Measurements from ENCODE around the gene TEX29.

DNA sequence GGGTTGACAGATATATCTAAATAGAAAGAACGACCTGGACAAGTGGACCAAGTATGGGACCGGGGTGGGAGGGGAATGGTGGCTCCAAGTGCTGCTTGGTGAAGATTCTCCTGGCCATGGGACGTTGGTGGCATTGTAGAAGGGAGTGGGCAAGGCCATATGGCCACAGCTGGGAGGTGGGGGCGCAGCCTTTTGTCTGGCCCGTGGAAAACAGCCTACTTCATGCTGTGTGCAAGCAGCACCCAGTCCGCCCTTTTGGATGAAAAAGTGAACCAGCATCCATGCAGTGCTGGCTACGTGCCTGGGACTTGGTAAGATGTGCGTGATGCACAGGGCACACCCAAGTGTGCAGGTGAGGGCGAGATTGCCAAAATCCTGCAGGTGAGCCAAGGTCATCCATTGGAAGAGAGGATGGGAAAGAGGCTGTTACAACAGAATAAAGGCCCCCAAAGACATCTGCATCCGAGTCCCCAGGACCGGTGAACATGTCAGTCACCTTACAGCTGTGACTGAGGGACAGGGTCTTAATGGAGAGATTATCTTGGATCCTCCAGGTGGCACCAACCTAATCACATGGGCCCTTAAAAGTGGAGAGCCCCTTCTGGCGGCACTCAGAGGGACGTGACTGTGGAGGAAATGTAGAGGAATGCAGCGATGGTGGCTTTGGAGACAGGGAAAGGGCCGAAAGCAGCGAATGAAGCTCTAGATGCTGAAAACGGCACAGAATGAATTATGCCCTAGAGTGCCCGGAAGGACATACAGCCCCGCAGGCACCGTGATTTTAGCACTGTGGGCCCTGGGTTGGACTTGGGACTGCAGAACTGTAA lies 40.8 kb downstream of the TEX29 start:
- TF ChIP-seq, protein P1, sequence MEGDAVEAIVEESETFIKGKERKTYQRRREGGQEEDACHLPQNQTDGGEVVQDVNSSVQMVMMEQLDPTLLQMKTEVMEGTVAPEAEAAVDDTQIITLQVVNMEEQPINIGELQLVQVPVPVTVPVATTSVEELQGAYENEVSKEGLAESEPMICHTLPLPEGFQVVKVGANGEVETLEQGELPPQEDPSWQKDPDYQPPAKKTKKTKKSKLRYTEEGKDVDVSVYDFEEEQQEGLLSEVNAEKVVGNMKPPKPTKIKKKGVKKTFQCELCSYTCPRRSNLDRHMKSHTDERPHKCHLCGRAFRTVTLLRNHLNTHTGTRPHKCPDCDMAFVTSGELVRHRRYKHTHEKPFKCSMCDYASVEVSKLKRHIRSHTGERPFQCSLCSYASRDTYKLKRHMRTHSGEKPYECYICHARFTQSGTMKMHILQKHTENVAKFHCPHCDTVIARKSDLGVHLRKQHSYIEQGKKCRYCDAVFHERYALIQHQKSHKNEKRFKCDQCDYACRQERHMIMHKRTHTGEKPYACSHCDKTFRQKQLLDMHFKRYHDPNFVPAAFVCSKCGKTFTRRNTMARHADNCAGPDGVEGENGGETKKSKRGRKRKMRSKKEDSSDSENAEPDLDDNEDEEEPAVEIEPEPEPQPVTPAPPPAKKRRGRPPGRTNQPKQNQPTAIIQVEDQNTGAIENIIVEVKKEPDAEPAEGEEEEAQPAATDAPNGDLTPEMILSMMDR (IDR thresholded peaks at IDR 0.05; ENCODE audit: low read depth, low read length) = no peak
- TF ChIP-seq MYC (IDR thresholded peaks at IDR 0.05; ENCODE audit: low read depth, low read length) (no peak), POLR2A (IDR thresholded peaks at IDR 0.05; ENCODE audit: extremely low read depth, insufficient read length) (no peak)

Data from NB4 (cell line).